ENCODE results near the gene EIF4EBP2.

The EIF4EBP2 gene

DNA sequence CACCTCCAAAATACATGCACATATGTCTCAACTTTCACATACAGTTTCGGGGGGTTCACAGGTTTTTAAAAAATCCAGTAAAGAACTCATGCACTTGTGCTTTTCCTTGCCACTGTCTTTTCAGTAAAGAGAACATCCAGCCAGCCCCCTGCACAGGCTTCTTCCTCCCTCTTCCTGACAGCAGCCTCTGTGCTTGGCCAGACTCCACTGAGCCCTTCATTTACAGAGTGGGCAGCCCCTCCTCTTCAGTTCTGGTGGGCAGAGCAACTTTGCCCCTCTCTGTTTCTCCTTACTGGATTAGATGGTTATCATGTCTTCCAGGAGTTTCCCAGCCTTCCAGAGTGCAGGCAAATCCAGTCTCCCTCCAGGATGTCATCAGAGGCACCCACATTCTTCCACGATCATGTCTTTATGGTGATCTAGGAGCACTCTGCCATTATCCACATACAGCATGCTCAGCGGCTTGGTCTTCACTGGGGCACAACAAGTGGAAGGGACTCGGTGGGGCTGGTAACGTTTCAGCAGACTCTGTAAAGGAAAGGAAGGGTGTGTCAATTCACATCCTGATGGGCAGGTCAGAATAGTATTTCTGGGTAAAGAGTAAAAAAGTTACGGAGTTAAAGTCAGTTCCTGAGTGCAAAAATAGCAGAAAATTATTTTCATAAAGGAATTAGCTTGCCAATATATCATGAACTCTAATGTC, 28.8 kb downstream of the EIF4EBP2 start:
- DNase-seq (ENCODE audit: low spot score): no peak

DNA sequence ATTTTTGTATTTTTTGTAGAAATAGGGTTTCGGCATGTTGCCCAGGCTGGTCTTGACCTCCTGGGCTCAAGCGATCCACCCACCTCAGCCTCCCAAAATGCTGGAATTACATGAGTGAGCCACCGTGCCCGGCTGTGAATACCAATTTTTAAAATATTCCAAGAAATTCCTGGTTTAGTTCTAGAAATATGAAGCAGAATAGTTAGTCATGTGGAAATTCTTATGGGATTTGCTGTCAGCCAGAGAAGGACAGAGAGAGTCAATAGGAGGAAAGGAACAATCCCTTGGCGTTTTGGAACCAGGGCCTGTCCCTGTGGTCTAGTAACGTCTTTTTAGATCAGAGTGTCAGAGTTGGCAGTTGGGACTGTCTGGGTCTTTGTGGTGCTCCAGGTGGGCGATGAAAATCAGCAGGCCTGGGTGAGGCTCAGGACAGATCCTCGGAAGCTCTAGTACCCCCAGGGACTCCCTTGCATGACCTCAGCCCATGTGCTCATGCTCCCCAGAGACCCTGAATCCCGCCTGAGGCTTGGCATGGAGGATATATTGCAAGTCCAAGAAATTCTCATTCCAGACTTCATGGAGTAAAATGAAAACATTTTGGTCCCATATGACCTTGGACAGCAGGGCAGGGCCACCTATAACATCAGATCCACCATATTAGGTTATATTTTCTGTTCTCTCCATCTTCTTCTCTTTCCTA, 29.8 kb downstream of the EIF4EBP2 start:
- DNase-seq (ENCODE audit: low spot score): no peak

DNA sequence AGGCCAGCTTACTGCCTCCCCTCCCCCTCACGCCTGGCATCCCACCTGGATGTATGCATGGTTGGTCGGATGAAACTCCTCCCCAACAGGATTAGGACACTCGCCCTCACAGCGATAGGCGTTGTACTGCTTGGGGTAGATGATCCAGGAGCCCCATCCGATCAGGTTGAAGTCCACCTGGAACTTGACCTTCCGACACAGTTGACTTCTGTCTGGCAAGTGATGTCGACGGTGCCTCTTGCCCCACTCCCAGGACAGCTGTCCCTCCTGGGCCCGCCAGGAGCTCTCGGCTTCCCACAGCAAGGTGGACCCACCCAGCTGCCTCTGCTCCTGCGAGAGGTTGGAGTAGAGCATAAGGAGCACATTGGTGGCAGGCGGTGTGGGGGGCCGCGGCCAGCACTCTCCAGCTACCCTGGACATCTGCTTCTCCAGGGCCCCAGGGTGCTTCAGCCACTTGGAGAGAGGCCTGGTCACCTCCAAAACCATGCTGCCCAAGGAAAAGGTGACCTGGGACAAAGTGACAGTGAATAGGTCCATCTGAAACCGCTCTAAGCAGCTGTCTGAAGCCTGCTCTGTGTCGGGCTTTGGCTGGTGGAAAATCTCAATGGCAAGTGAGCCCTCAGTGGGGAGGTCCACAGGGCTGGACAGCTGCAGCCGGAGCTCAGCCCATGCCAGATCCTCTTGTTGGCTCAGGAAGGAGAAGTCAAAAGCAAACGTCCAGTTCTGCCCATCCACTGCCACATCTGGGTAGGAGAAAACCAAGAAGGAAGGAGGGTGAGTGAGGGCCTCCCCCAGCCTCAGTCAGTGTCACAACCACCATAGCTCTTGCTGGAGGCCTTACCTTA, 31.5 kb downstream of the EIF4EBP2 start:
- no peak for DNase-seq (ENCODE audit: low spot score)

DNA sequence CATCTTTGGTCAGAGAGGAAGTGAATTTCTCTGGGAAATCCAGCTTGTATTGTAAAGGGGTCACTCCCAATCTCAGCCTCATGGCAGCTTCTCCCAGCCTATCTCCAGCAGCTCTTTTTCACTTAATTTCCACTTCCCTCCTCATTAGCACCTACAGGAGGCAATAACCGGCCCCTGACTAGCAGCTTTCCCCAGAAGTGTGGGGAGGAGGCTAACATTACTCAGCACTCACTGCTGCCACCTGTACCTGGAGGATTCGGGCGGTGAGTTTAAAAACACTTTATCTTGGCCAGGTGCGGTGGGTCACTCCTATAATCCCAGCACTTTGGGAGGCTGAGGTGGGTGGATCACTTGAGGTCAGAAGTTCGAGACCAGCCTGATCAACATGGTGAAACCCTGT, 33.8 kb downstream of the EIF4EBP2 start:
- DNase-seq (ENCODE audit: low spot score): no peak

DNA sequence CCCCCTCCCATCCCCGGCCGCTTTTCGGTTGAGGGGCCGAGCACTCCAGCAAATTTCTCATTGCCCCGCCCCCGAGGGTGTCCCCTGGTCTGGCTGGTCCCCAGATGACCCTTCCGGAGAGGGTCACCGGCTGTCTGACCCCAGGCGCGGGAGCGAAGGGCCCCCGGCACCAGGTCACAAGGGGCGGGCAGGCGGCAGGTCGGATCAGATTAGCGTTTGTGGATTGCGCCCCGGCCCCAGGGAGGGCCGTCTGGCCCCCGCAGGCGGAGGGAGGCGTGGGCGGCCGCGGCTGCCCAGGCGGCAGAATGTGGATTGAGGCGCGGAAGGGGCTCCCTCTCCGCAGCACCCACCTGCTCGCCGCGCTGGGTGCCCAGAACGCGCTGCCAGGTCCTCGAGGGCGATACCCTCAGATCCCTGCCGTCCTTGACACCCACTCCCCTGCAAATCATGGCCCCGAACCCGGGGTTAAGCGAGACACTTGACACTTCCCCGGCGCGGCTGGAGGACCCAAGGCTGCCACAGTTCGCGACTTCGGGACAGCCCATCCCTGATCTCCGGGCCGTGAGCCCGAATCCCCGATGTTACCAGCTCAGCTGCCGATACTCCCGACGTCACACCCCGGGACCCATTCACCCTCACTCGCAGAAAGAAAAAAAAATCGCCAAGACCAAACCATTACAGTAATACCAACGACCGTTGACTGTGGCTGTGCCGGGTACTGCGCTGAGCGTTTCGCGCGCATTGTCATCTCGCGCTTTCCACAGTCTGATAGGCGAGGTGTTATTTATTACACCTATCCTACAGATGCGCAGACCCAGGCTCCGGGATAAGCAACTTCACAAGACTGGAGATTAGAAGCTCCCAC, 36.6 kb downstream of the EIF4EBP2 start:
- DNase-seq (ENCODE audit: low spot score): no peak

DNA sequence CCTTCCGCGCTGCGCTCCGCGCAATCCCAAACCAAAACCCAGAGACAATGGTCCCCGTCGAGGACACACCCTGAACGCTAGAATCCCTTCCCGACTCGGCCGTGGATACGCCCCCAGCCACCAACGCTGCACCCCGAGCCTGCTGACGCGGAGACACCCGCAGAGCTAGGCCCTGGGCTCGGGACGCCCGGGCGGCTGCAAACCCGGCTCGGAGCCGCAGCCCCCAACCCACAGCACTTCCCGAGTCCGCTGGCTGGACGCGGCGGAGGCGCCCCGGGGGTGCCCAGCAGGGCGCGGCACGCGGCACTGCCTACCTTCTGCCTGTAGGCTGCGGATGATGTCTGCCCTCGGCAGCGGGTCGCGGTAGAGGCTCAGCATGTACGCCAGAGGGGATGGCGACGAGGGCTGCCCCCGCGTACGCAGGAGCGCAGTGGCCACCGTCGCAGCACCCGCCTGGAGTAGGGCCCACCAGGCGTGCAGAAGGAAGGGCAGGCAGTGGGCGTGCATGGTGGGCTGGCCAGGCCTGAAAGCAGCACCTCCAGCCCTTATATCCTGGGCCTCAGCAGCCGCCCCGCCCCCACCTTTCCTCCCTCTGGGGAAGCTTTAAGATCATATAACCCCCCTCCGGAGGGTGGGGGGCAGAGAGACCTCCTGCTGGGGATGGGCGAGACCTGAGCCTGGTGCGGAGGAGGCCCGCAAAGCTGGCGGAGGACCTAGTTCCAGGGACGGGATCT, 37.4 kb downstream of the EIF4EBP2 start, which contains the start of gene NODAL:
Gene NODAL (minus strand): TSS at position 521 of the 734 bp plus-strand sequence. CDS start 14 bp downstream, at position 507.
- no peak for DNase-seq (ENCODE audit: low spot score)

DNA sequence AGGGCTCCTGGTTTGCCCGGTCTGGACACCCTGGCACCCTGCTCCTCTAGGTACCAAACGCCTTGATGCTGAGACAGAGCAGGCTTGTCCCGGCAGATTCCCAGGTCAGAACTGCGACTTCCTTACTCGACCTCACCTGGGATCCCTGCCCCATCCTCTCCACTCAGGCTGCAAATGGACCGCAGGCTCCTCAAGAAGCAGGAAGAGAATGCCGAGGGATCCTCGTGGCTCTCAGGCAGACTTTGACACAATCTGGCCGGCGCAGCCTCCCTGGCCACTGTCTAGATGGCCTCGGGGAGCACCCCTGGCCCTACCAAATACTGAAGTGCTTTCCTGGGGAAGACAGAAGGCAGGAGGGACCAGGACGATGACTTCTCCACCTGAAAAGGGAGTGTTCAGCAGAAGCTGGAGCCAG, 38.0 kb downstream of the EIF4EBP2 start:
- DNase-seq (ENCODE audit: low spot score): no peak

DNA sequence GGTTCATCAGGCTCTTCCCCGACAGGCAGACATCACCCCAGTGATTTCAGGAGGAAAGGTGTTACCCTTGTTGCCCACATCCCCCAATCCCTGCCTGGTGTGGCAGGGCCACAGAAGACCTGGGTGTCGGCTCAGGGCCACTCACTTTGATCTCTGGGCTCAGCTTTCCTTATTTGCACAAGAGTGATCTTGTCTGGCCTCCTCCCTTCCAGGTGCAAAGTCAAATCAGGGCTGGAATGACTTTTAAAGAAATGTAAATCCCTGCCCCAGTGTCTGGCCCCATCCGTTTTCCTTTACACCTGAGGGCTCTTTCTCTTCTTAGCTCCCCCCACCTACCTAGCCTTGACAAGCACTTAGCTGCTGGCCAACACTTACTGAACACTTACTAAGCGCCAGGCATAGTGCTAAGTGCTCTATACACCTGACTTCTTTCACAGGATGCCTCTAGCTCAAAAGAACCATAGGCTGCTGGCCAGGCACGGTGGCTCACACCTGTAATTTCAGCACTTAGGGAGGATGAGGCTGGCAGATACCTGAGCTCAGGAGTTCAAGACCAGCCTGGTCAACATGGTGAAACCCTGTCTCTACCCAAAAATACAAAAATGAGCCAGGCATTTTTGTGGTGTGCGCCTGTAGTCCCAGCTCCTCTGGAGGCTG, 38.5 kb downstream of the EIF4EBP2 start:
- no peak for DNase-seq (ENCODE audit: low spot score)

DNA sequence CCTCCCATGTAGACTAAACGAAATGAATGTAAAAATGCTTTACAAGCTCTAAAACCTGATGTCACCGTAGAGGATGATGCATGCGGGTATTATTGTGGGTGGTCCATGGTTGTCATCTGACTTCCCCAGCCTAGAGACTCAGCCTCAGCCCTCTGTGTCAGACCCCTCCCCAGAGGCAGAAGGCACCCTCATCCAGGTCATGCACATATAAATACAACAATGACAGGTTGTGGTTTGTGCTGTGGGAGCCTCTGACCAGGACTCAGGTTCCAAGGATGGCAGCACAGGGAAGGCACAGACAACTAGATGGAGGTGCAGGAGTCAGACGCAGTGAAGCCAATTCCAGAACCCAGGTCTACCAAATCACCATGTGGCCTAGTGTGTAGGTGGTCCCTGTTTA, 40.8 kb downstream of the EIF4EBP2 start:
- no peak for DNase-seq (ENCODE audit: low spot score)

DNA sequence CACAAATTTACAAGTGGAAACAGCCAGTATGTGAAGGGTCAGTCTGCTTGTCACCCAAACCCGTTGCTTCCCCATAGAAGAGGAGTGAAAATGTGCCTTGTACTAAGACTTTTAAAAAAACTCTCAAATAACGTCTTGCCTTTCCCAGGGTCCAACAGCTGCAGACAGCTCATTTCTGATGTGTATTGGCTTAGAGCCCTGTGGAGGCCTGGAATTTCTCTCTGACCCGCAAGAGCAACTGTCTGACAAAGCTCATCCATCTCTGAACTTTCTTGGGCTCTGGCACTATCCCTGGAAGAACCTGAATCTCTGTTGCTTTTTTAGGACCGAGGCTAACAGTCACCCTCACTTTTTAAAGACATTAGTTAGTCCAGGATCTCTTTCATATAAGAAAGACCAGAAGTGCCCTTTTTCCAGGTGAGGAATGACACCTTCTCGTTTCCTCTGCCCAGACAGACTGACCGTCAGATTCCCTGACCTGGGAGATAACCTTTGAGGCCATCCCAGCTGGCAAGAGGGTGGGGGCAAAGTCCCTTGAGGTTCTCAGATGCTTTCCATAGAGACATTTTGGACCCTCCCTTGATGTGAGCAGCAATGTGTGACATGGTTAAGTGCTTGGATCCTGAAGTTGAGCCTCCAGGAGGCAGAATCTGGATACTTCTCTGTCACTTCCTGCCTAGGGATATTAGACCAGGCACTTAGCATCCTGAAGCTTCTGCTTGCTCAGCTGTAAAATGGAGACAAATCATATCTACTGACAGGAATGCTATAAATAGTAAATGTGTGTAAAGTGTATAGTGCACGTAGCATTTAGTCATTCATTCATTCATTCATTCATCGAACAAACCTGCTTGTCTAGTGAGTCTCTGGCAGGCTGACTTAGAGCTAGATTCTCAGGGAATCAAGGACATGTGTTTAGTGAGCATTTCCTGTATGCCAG, 42.0 kb downstream of the EIF4EBP2 start:
- DNase-seq (ENCODE audit: low spot score): no peak

DNA sequence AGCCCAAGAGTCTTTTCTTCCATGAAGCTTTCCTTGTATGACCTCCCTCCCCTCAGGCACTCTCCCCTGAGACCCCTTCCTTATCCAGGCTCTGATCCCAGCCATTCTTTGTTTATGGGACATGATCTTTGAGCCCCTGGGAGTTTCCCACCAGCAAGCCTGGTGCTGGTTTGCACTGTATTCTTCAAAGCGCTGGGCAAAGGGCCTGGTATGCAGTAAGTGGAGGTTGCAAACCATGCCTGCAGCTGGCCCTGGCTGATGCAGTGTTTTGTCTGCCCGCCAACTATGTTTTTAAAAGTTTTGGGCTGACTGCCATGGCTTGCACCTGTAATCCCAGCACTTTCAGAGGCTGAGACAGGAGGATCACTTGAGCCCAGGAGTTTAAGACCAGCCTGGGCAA, 44.3 kb downstream of the EIF4EBP2 start:
- DNase-seq (ENCODE audit: low spot score): no peak

DNA sequence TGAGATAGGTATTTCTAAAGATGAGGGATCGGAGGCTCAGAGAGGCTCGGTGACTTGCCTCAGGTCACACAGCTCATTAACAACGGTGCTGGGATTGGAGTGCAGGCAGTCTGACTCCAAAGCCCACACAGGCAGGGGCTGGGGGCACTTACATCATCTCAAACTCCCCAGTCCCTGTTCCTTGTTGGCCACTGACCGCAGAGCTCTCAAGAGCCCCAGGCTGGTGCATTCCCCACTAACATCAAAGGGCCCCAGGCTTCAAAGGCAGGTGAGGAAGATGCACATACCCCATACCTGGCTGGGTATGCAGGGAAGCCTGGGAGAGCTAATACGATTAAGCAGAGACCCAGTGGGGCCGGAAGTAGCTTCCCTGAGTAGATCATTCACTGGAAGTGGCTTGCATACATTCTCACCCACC, 51.3 kb downstream of the EIF4EBP2 start:
- no peak for DNase-seq (ENCODE audit: low spot score)

DNA sequence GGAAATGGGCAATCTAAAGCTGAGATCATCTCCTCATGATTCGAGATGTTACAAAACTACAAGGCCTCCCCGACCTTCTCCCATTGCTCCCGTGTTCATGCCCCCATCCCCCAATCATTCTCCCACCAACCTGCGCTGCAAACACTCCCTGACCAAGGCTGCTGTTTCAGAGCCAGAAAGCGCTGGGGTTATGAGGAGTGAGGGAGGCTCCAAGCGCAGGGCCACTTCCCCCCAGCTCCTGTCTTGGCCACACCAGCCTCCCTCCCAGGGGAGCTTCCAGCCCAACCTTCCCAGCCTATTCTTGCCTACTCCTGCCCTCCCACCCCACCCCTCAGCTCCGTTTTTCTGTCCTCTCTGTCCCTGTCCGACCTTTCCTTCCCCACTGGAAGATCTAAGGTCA, 52.2 kb downstream of the EIF4EBP2 start:
- DNase-seq (ENCODE audit: low spot score): no peak

DNA sequence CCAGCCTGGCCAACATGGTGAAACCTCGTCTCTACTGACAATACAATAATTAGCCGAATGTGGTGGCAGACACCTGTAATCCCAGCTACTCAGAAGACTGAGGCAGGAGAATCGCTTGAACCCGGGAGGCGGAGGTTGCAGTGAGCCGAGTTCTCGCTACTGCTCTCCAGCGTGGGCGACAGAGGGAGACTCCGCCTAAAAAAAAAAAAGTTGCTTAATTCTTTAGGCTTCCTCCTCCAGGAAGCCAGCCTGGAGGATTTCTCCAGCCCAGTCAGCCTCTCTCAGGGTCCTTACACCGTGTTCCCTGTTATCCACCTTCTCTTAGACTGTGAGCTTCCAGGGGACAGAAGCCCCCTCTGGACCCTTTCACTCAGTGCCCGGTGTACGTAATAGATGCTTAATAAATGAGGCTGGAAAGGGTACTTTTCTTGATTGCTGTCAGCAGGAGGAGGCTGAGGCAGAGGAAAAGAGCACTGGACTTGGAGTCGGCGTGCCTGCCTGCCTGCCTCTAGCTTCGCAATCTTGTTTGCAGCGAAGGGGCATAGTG, 53.9 kb downstream of the EIF4EBP2 start:
- no peak for DNase-seq (ENCODE audit: low spot score)

DNA sequence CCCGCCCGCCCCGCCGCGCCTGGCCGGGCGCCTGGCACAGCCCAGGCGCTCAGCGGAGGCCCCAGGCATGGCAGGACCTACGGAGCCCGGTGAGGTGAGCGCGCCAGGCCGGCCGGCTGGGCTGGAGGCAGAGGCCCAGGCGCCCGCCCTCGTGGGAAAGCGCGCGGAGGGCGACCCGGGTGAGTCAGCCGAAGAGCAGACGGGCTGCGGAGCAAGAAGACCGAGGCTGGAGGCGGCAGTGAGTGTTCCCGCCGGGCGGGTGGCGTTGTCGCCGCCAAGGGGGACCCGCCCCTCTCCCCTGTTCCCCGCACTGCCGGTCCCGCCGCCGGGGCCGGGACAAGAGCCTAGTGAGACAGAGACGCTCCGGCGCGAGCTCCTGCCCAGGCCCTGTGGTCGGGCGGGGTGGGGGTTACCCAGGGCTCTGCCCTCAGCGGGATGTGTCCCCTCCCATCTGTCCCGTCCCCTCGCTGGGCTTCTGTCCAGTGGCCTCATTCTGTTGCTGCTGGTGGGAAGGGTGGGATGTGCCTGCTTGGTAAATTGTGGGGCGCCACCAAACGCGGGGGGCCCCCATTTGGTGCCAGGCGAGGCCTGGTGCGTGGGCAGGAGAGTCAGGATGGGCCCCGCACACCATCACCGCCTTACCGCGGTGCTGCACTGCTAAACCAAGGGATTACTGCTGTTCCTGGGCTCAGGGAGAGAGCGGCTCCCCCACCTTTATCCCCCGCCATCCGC, 54.5 kb downstream of the EIF4EBP2 start:
- DNase-seq (ENCODE audit: low spot score): no peak

DNA sequence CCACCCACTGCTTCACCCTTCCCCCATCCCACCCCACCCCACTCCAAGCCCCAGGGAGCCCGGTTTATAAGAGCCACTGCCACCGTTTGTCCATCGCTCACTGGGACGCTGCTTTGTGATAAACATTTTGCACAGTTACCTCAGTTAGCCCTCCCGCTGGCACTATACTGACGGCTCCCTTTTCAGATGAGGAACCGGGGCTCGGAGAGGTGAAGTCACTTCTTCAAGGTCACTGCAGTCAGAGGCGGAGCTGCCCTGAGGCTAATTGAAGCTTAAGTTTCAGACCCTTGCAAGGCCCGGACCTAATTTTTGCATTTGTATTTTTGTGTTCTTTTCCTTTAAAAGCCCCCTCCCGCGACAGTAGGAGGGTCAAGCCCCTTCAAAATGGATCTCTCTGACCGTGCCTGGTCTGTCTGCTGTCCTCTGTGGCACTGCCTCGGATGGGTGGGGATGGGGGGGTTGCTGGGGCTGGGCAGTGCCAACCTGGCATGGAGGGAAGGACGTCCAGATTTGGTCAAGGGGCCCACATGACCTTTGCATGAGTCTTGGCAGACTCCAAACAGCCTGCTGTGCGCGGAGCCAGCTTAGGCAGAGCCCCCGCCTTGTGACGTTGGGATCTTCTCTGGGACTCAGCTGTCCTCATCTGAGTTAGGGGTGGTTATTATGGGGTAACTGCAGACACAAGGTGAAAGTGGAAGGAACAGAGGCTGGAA, 55.3 kb downstream of the EIF4EBP2 start:
- no peak for DNase-seq (ENCODE audit: low spot score)

DNA sequence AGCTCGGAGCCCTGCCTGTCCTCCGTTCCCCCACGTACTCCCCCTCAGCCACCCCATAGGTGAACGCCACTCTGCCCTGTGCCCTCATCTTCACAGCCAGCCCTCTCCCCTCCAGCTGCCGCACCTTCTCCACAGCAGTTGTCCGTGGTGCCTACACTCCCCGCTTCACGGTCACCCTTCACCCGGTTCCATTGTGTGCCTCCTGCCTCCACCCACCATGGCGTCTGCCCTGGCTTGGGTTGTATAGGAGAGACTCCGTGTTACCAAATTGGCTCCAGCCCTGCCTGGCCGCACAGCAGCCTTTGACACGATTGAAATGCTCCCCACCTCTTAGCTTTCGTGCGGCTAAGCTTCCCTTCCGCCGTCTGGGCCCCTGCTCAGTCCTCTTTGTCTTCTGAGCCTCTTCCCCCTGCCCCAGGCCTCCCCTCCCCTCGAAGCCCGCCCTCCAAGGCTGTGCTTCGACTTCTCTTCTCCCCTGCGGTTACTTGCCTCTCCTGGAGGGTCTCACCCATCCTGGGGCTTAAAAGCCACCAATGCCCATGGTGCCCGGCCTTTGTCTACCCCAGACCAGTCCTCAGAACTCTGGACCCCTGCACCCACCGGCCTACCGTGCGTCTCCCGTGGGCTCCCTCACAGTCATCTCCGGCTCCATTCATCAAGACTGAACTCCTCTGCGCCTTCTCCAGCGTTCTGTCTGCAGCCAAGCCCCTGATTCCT, 56.0 kb downstream of the EIF4EBP2 start:
- DNase-seq (ENCODE audit: low spot score): no peak

Measured in LoVo (cell line).